ENCODE results near the gene FBXO21. TPM values are rescaled to one million over a fixed set of nuclear protein-coding genes. Genes with fewer than 3 reads are reported as not detected.

FBXO21 gene
- total RNA-seq, 1 experiment from 2014 or later = 37.8 TPM

DNA sequence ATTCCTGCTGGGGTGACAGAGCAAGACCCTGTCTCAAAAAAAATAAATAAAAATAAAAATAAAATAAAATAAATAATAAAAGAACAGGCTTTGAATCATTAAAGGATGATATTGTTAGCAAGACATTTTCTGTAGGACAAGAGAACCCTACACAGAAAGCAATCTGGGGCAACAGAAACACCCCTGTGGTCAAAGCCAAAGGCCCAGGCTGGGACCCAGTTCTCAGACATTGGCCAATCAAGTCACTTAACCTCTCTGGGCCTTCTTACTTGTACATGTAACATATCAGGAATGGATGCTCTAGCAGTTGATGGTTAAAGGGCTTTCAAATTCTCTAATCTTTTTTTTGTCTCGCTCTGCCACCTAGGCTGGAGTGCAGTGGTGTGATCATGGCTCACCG, 55.5 kb downstream of the FBXO21 start:
- ATAC-seq (no peak), DNase-seq (ENCODE audit: low read depth, low spot score) (no peak)
- ChIA-PET POLR2A (no interaction called here), CTCF (no interaction called here)
- BruUV-seq (replicated peaks) = no TSS peak
- Histone ChIP-seq H3K36me3 (ENCODE audit: control insufficient read depth, insufficient read depth, low read length) (no peaks in the 10 kb centered on the region), H3K4me1 (ENCODE audit: control insufficient read depth, insufficient read depth, low read length) (no peaks in the 10 kb centered on the region), H3K27me3 (ENCODE audit: control insufficient read depth, insufficient read depth, low read length) (no peaks in the 10 kb centered on the region), H3K9me3 (ENCODE audit: control insufficient read depth, insufficient read depth, low read depth, low read length) (no peaks in the 10 kb centered on the region), H3K27ac (ENCODE audit: low read length) (no peak overlapping the region), H3K4me3 (ENCODE audit: low read depth in 2 of 2, low read length in 2 of 2) (no peak overlapping the region)
- intact Hi-C loops (cut with micrococcal nuclease; ENCODE audit: unreplicated experiment) (no loop called here), in situ Hi-C loops (cut with HindIII; ENCODE audit: low pct_unique_long_range_greater_than_20kb, low sequenced_read_pairs) (no loop called here)
- no peak for TF ChIP-seq POLR2AphosphoS5 (IDR thresholded peaks at IDR 0.05; ENCODE audit: low read depth, low read length)
- TF ChIP-seq TCF7L2 (IDR thresholded peaks at IDR 0.05; ENCODE audit: low read depth, low read length) = no peak
- TF ChIP-seq, protein P1, sequence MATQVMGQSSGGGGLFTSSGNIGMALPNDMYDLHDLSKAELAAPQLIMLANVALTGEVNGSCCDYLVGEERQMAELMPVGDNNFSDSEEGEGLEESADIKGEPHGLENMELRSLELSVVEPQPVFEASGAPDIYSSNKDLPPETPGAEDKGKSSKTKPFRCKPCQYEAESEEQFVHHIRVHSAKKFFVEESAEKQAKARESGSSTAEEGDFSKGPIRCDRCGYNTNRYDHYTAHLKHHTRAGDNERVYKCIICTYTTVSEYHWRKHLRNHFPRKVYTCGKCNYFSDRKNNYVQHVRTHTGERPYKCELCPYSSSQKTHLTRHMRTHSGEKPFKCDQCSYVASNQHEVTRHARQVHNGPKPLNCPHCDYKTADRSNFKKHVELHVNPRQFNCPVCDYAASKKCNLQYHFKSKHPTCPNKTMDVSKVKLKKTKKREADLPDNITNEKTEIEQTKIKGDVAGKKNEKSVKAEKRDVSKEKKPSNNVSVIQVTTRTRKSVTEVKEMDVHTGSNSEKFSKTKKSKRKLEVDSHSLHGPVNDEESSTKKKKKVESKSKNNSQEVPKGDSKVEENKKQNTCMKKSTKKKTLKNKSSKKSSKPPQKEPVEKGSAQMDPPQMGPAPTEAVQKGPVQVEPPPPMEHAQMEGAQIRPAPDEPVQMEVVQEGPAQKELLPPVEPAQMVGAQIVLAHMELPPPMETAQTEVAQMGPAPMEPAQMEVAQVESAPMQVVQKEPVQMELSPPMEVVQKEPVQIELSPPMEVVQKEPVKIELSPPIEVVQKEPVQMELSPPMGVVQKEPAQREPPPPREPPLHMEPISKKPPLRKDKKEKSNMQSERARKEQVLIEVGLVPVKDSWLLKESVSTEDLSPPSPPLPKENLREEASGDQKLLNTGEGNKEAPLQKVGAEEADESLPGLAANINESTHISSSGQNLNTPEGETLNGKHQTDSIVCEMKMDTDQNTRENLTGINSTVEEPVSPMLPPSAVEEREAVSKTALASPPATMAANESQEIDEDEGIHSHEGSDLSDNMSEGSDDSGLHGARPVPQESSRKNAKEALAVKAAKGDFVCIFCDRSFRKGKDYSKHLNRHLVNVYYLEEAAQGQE (IDR thresholded peaks at IDR 0.05; ENCODE audit: insufficient read depth in 1 of 2, low read depth in 2 of 2, low read length in 1 of 2) = no peak
- TF ChIP-seq, protein P2, sequence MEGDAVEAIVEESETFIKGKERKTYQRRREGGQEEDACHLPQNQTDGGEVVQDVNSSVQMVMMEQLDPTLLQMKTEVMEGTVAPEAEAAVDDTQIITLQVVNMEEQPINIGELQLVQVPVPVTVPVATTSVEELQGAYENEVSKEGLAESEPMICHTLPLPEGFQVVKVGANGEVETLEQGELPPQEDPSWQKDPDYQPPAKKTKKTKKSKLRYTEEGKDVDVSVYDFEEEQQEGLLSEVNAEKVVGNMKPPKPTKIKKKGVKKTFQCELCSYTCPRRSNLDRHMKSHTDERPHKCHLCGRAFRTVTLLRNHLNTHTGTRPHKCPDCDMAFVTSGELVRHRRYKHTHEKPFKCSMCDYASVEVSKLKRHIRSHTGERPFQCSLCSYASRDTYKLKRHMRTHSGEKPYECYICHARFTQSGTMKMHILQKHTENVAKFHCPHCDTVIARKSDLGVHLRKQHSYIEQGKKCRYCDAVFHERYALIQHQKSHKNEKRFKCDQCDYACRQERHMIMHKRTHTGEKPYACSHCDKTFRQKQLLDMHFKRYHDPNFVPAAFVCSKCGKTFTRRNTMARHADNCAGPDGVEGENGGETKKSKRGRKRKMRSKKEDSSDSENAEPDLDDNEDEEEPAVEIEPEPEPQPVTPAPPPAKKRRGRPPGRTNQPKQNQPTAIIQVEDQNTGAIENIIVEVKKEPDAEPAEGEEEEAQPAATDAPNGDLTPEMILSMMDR (IDR thresholded peaks at IDR 0.05) = no peak
- no peak for TF ChIP-seq SIN3A (IDR thresholded peaks at IDR 0.05; ENCODE audit: borderline replicate concordance, insufficient read depth, low read depth, low read length)

DNA sequence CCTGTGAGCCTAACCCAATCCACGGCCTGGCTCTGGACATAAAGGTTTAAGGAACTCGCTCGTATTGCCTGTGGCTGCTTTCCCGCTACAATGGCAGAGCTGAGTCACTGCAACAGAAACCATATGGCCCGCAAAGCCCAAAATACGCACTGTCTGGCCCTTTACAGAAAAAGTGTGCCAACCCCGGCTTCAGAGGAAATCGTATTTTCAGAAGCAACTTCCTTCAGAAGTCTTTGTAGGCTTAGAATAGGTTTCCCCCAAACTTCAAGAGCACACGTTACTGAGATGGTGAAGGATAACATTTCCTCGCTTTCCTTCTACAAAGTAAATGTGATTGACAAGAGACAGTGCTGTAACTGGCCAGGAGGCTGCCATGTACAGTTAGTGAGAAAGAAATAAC, 56.2 kb downstream of the FBXO21 start:
- no TSS peak for BruUV-seq (replicated peaks)
- TF ChIP-seq, protein P2 (IDR thresholded peaks at IDR 0.05) = no peak
- in situ Hi-C loops (cut with HindIII; ENCODE audit: low pct_unique_long_range_greater_than_20kb, low sequenced_read_pairs) = no loop called here
- intact Hi-C loops (cut with micrococcal nuclease; ENCODE audit: unreplicated experiment) = no loop called here
- ChIA-PET POLR2A (no interaction called here), CTCF (no interaction called here)
- no peaks in the 10 kb centered on the region for H3K9me3 ChIP-seq (ENCODE audit: control insufficient read depth, insufficient read depth, low read depth, low read length)
- H3K27ac ChIP-seq (ENCODE audit: low read length) = no peak overlapping the region
- no peaks in the 10 kb centered on the region for H3K4me1 ChIP-seq (ENCODE audit: control insufficient read depth, insufficient read depth, low read length)
- H3K27me3 ChIP-seq (ENCODE audit: control insufficient read depth, insufficient read depth, low read length) = no peaks in the 10 kb centered on the region
- no peak for DNase-seq (ENCODE audit: low read depth, low spot score)
- no peak for ATAC-seq
- no peak overlapping the region for H3K4me3 ChIP-seq (ENCODE audit: low read depth in 2 of 2, low read length in 2 of 2)
- H3K36me3 ChIP-seq (ENCODE audit: control insufficient read depth, insufficient read depth, low read length) = no peaks in the 10 kb centered on the region

DNA sequence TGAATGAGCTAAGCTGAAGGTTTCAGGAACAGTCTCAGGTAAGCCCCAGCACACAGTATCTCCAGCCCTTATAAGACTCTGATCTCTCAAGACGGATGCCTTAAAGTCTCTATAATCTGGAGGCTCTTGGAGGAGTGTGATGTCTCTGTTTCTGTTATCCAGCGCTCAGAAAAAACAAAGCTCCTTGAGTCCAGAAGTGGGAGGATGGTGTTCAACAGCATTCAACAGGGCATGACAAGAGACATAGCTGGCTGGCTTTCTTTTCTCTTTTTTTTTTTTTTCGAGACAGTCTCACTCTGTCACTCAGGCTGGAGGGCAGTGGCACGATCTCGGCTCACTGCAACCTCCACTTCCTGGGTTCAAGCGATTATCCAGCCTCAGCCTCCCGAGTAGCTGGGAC, 59.5 kb downstream of the FBXO21 start:
- no peak for ATAC-seq
- Histone ChIP-seq H3K4me3 (ENCODE audit: low read depth in 2 of 2, low read length in 2 of 2) (no peak overlapping the region), H3K4me1 (ENCODE audit: control insufficient read depth, insufficient read depth, low read length) (no peaks in the 10 kb centered on the region), H3K27ac (ENCODE audit: low read length) (no peak overlapping the region), H3K9me3 (ENCODE audit: control insufficient read depth, insufficient read depth, low read depth, low read length) (peaks cover 12% of the 10 kb centered on the region; the same call in 1 of the 2 replicates), H3K36me3 (ENCODE audit: control insufficient read depth, insufficient read depth, low read length) (no peaks in the 10 kb centered on the region), H3K27me3 (ENCODE audit: control insufficient read depth, insufficient read depth, low read length) (no peaks in the 10 kb centered on the region)
- POLR2A ChIA-PET = interaction anchor here (0.6 kb wide), 1 partner anchor 16 kb away, joined by 6 read pairs; no protein-coding TSS in a partner anchor
- in situ Hi-C loops (cut with HindIII; ENCODE audit: low pct_unique_long_range_greater_than_20kb, low sequenced_read_pairs) = no loop called here
- CTCF ChIA-PET = no interaction called here
- TF ChIP-seq TCF7L2 (IDR thresholded peaks at IDR 0.05; ENCODE audit: low read depth, low read length) = no peak
- no peak for TF ChIP-seq SIN3A (IDR thresholded peaks at IDR 0.05; ENCODE audit: borderline replicate concordance, insufficient read depth, low read depth, low read length)
- TF ChIP-seq, protein P2 (IDR thresholded peaks at IDR 0.05) = no peak
- TF ChIP-seq, protein P1 (IDR thresholded peaks at IDR 0.05; ENCODE audit: insufficient read depth in 1 of 2, low read depth in 2 of 2, low read length in 1 of 2) = no peak
- TF ChIP-seq POLR2AphosphoS5 (IDR thresholded peaks at IDR 0.05; ENCODE audit: low read depth, low read length) = no peak
- intact Hi-C loops (cut with micrococcal nuclease; ENCODE audit: unreplicated experiment) = no loop called here
- BruUV-seq (replicated peaks) = no TSS peak
- no peak for DNase-seq (ENCODE audit: low read depth, low spot score)
